ENCODE measurements around the gene PARP2. TPM values are rescaled to one million over a fixed set of nuclear protein-coding genes. Genes with fewer than 3 reads are reported as not detected.

PARP2 gene
- polyA plus RNA-seq, 1 donor from 2014 or later: 78.7 TPM

DNA sequence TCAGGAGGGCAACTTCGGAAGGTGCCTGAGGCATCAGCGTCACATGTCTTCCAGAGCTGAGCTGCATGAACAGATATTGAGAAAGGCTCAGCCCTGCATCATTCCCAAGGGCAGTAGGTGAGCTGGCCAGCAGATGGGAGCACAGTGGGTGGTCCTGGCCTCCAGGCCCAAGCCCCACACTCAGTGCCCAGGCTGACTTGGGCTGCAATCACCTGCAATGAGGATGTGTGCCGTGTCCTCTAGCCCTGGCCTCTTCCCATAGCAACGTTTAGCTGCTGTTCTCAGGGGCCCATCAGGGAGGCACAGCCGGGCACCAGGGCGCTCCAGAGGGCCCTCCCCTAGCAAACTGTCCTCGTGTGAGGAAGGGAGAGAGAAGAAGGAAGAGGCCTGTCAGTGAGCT is 37.9 kb downstream of the PARP2 start:
- Histone ChIP-seq H3K9me3 (ENCODE audit: low read length) (no peaks in the 10 kb centered on the region), H3K4me3 (ENCODE audit: low read length) (no peak overlapping the region), H3K27ac (ENCODE audit: low read length) (no peak overlapping the region), H4K20me1 (ENCODE audit: insufficient read depth) (no peaks in the 10 kb centered on the region), H3K79me2 (replicated peaks; ENCODE audit: insufficient read depth, low read length) (no peaks in the 10 kb centered on the region), H2AFZ (ENCODE audit: low read depth, low read length) (no peak overlapping the region), H3K4me2 (ENCODE audit: low read length) (no peak overlapping the region), H3K9me2 (ENCODE audit: insufficient read depth, low read length) (no peaks in the 10 kb centered on the region), H3F3A (ENCODE audit: insufficient read depth, low read length, poor library complexity, severe bottlenecking) (no peaks in the 10 kb centered on the region), H3K36me3 (ENCODE audit: insufficient read depth, low read length) (no peaks in the 10 kb centered on the region), H3K9ac (ENCODE audit: low read length) (no peak overlapping the region), H3K27me3 (ENCODE audit: insufficient read depth, low read depth, low read length) (no peaks in the 10 kb centered on the region)
- TF ChIP-seq TAF1 (IDR thresholded peaks at IDR 0.05; ENCODE audit: low read depth) (no peak), EP300 (conservative IDR thresholded peaks at IDR 0.05; ENCODE audit: poor library complexity, severe bottlenecking) (no peak), POLR2AphosphoS5 (IDR thresholded peaks at IDR 0.05) (no peak), RAD21 (conservative IDR thresholded peaks at IDR 0.05) (no peak), SMC3 (conservative IDR thresholded peaks at IDR 0.05; ENCODE audit: poor library complexity) (no peak), MXI1 (conservative IDR thresholded peaks at IDR 0.05; ENCODE audit: poor library complexity, severe bottlenecking) (no peak), EZH2 (IDR thresholded peaks at IDR 0.05; ENCODE audit: borderline replicate concordance, insufficient read depth, low read length, poor library complexity, severe bottlenecking) (no peak)
- TF ChIP-seq, protein P1, sequence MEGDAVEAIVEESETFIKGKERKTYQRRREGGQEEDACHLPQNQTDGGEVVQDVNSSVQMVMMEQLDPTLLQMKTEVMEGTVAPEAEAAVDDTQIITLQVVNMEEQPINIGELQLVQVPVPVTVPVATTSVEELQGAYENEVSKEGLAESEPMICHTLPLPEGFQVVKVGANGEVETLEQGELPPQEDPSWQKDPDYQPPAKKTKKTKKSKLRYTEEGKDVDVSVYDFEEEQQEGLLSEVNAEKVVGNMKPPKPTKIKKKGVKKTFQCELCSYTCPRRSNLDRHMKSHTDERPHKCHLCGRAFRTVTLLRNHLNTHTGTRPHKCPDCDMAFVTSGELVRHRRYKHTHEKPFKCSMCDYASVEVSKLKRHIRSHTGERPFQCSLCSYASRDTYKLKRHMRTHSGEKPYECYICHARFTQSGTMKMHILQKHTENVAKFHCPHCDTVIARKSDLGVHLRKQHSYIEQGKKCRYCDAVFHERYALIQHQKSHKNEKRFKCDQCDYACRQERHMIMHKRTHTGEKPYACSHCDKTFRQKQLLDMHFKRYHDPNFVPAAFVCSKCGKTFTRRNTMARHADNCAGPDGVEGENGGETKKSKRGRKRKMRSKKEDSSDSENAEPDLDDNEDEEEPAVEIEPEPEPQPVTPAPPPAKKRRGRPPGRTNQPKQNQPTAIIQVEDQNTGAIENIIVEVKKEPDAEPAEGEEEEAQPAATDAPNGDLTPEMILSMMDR (IDR thresholded peaks at IDR 0.05; ENCODE audit: poor library complexity, severe bottlenecking): no peak
- TF ChIP-seq, protein P2, sequence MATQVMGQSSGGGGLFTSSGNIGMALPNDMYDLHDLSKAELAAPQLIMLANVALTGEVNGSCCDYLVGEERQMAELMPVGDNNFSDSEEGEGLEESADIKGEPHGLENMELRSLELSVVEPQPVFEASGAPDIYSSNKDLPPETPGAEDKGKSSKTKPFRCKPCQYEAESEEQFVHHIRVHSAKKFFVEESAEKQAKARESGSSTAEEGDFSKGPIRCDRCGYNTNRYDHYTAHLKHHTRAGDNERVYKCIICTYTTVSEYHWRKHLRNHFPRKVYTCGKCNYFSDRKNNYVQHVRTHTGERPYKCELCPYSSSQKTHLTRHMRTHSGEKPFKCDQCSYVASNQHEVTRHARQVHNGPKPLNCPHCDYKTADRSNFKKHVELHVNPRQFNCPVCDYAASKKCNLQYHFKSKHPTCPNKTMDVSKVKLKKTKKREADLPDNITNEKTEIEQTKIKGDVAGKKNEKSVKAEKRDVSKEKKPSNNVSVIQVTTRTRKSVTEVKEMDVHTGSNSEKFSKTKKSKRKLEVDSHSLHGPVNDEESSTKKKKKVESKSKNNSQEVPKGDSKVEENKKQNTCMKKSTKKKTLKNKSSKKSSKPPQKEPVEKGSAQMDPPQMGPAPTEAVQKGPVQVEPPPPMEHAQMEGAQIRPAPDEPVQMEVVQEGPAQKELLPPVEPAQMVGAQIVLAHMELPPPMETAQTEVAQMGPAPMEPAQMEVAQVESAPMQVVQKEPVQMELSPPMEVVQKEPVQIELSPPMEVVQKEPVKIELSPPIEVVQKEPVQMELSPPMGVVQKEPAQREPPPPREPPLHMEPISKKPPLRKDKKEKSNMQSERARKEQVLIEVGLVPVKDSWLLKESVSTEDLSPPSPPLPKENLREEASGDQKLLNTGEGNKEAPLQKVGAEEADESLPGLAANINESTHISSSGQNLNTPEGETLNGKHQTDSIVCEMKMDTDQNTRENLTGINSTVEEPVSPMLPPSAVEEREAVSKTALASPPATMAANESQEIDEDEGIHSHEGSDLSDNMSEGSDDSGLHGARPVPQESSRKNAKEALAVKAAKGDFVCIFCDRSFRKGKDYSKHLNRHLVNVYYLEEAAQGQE (IDR thresholded peaks at IDR 0.05; ENCODE audit: borderline replicate concordance): no peak

DNA sequence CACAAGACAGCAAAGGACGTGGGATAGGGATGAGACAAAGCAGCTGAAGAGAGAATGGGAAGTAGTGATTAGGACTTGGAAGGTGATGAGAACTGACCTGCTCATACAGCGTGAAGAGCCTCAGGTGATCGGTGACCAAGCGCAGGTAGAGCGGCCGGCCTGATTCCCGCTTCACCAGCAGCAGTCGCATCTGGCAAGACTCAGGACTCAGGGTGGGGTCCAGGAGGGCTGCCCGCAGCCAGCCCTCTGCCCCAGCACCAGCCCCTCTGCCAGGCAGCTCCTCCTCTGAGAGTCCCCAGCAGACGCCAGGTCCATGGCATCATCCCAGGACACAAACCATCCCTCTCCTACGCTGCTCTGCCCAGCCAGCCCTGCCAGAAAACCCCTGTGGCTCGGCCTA is 39.1 kb downstream of the PARP2 start:
- no peak overlapping the region for H3K4me3 ChIP-seq (ENCODE audit: low read length)
- TF ChIP-seq EZH2 (IDR thresholded peaks at IDR 0.05; ENCODE audit: borderline replicate concordance, insufficient read depth, low read length, poor library complexity, severe bottlenecking) (no peak), MXI1 (conservative IDR thresholded peaks at IDR 0.05; ENCODE audit: poor library complexity, severe bottlenecking) (no peak), RAD21 (conservative IDR thresholded peaks at IDR 0.05) (no peak), TAF1 (IDR thresholded peaks at IDR 0.05; ENCODE audit: low read depth) (no peak)
- TF ChIP-seq, protein P1 (IDR thresholded peaks at IDR 0.05; ENCODE audit: poor library complexity, severe bottlenecking): no peak
- TF ChIP-seq, protein P2 (IDR thresholded peaks at IDR 0.05; ENCODE audit: borderline replicate concordance): no peak
- no peaks in the 10 kb centered on the region for H3K79me2 ChIP-seq (replicated peaks; ENCODE audit: insufficient read depth, low read length)
- no peak overlapping the region for H3K4me2 ChIP-seq (ENCODE audit: low read length)
- no peak overlapping the region for H3K27ac ChIP-seq (ENCODE audit: low read length)
- H3K27me3 ChIP-seq (ENCODE audit: insufficient read depth, low read depth, low read length): no peaks in the 10 kb centered on the region
- no peak overlapping the region for H2AFZ ChIP-seq (ENCODE audit: low read depth, low read length)
- H3K9me3 ChIP-seq (ENCODE audit: low read length): no peaks in the 10 kb centered on the region
- no peaks in the 10 kb centered on the region for H3K9me2 ChIP-seq (ENCODE audit: insufficient read depth, low read length)
- no peak overlapping the region for H3K9ac ChIP-seq (ENCODE audit: low read length)
- no peaks in the 10 kb centered on the region for H3K36me3 ChIP-seq (ENCODE audit: insufficient read depth, low read length)
- H3F3A ChIP-seq (ENCODE audit: insufficient read depth, low read length, poor library complexity, severe bottlenecking): no peaks in the 10 kb centered on the region
- no peaks in the 10 kb centered on the region for H4K20me1 ChIP-seq (ENCODE audit: insufficient read depth)
